Measurements from ENCODE around the gene GNAI1.

GNAI1 gene

DNA sequence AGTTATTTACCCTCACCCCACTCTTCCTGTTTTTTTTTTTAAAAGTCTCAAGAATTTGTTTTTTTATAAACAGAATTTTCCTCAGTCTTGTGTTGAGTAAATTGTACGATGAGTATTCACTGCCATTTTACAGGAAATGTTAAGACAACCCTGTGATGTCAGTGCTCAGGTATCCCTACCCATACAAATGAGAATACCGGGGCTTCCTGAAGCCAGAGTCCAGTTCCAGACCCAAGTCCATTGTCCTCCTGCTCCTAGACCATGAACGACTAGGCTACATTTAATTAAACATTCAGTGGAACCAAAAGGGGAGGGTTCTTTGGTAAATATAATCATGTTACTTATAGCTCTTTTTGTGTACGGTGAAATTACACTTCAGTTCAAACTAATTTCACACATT, 79.2 kb downstream of the GNAI1 start:
- DNase-seq (ENCODE audit: low read depth in 2 of 2), result no peak

DNA sequence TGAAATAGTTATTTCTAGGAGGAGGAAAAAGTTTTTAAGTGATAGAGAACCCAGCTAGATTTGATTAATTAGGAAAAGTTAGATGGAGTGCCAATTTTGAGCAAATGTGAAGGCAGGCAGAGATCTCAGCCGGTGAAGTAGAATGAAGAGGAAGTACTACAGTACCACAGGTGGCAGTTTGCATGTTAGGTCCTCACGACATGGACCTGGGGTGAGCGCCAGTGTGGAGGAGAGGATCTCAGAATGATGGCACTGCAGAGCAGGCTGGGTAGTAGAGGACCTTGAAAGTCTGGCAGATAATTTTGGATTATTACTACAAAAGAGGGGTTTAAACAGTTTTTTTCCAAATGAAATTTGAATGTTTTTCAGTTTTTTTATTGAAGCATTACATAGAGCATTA, 81.1 kb downstream of the GNAI1 start:
- no peak for DNase-seq (ENCODE audit: low read depth in 2 of 2)

DNA sequence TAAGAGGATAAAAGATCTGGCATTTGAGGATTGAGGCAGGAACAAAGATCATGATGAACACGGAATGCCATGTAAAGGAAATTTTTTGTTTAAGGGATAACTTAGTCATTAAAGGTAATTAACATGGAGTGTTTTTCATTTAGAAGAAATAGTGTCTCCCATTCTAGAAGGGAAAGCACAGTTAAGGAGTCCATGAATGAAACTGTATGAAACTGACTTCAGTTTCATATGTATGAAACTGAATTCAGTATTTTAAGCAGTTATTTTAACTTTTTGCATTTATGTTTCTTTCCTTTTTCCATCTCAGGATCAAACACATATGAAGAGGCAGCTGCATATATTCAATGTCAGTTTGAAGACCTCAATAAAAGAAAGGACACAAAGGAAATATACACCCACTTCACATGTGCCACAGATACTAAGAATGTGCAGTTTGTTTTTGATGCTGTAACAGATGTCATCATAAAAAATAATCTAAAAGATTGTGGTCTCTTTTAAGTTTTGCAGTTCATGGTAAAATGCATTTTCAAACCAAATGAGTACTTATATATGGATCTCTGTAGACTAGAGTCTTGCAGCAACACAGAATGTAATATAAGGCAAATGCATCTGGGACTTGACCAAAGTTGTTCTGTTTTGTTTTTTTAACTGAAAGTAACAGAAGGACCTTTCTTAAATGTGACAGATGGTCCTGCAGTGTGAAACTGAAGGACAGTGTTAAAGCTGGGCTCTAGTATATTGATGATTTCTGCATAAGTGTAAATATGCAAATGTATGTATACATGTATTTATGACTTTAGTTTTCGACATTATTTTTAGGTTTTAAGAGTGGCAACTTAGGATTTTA, 82.6 kb downstream of the GNAI1 start:
- DNase-seq (ENCODE audit: low read depth in 2 of 2), result no peak

DNA sequence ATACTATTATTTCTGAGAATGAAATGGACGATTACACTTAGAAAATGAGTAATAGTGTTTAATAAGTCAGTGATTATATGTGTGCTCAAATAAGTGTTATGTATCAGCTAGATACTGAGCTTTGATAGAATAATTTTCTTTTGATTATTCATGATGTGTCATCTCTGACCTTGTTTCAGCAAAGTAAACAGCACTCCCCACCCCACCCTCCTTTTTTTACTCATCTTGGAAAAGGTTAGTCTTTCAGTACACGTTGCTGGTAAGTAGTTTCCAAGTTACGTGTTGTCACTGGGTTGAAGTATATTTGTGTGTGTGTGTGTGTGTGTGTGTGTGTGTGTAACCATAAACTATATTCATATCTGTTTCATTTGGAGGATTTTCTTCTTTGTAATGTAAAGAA, 84.1 kb downstream of the GNAI1 start:
- no peak for DNase-seq (ENCODE audit: low read depth in 2 of 2)

DNA sequence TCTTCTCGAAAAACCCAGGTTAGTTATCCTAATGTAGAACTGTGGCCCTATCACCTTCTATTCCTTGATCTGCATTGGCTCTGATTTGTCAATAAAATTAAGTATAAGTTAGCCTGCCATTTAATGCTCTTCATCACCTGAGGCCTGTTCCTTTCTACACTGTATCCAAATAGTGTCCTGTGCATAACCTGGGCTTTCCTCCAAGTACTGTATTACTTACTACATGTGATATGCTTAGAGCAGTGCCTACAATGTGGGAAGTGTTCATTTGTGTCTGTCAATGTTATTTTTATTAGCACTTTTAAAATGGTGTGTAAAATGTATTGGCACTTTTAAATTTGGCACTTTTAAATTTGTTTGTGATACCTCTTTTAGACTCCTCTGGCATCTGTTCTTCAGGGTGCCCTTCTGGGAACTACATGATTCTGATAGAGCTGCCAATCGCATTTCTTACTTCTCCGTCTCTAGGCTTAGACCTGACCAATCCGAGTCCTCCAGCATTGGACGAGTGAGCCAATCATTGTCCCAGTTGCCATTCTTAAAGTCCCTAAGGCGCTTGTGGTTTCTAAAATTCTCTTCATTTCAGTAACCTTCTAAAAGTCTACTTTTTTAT, 85.5 kb downstream of the GNAI1 start:
- DNase-seq (ENCODE audit: low read depth in 2 of 2), result no peak

DNA sequence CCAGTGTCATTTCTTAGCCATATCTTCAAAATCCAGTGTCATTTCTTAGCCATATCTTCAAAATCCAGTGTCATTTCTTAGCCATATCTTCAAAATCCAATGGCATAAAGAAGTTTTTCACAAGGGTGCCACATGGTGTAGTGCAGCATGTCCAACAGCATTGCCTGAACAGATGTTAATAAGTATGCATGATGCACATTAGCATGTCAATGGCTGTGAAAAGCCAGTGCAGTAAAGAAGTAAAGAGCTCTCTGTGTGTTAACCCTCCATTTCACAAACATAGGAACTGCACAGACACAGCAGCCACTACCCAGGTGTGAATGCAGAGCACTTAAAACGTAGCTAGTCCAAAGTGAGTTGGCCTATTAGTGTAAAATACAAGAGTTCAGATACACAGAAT, 89.8 kb downstream of the GNAI1 start:
- DNase-seq (ENCODE audit: low read depth in 2 of 2), result no peak

DNA sequence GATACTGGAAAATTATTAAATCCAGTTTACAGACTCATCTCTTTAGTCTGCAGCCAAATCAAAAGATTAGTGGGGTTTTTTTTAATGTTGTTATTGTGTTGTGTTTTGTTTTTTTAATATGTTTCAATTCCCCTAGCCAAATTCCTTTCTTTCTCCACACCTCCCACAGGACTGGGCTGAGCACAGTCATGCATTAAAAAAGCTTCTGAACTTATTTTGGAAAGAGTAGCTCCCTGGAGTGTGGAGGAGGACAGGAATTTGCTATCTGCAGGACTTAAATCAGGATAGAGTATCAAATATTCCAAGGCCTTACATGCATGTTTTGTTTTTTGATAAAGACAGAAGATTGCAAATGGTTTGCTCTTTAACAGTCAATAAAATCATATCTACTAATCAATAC, 90.7 kb downstream of the GNAI1 start:
- no peak for DNase-seq (ENCODE audit: low read depth in 2 of 2)

DNA sequence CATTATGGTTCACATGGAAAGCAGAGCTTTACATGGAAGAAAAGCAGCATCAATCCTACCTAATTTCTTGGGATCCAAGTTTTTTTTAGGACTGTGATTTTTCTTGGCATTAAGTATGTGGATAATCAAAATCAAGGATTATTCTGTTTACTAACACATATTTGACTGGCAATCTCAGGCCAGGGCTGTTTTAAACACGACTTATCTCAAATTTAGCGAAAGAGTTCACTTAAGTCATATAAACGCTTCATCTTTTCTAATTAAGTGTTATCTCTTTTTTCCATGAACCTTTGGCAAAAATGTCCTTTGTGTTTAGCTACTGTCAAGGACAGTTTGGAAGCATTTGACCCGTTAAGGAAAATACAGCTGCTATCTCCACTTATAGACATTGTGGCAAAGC, 92.0 kb downstream of the GNAI1 start:
- DNase-seq (ENCODE audit: low read depth in 2 of 2), result no peak

DNA sequence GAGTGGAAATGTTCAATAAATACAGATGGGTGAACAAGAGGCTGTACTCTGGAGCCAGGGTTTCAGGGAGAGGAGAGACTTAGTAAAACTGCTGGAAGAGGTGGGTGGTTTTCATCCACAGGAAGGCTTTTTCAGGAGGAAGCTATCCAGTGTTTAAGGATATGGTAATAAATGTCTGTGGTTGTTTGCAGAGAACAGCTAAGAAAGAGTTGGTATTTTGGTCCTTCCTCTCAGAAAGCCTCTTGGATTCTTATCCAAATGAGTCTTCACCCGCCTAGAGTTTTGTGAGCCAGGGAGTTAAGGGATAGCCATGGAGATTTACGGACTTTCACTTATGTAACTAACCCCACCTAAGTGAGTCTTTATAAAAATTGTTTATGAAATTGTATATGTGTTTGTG, 95.7 kb downstream of the GNAI1 start:
- no peak for DNase-seq (ENCODE audit: low read depth in 2 of 2)

DNA sequence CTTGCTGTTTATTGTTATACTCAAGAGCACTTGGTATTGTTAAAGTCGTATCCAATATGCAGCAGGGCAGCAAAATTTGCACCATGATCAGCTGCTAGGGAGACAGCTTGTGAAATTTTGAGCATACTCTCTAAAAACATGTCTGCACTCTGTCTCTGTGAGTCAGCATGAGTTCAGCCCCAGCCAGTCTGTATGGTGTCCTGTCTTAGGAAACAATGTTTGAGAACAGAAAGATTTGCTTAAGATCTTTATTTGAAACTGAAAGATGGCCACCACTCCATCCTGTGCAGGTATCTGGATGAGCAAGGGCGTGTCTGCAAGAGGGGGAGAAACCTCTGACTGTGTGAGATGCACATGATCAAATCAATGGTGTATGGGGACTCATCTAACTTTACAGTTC, 97.1 kb downstream of the GNAI1 start:
- DNase-seq (ENCODE audit: low read depth in 2 of 2), result no peak

DNA sequence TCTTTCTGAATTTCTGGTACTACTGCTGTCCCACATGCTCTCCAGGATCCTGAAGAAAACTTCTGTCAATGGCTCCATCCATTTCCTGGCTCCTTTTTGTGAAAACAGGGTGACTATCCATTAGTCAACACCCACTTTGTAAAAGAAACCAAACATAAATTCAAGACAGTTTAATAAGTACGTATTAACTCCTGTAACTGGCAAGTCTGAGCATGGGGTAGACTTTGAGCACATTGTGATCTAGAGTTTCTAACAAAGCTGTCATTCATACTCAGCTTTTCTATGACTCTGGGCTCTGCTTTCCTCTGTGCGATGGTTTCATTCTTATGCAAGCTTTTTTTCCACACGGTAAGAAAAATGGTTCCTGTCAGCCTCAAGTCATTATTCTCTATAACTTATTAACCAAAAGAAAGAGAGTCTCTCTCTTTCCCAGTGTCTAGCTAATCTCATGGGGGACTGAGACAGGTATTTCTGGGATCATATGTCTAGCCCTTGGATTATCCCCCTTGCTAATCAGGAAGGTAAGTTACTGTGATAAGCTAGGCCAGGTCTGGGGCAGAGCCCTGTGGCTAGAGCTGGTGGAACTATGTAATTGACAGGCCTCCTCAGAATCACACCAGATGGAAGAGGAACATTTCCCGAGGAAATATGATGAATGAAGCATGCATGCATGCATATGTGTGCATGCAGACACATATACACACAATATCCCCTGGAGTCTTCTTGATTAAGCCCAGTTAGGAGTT, 98.5 kb downstream of the GNAI1 start:
- no peak for DNase-seq (ENCODE audit: low read depth in 2 of 2)

DNA sequence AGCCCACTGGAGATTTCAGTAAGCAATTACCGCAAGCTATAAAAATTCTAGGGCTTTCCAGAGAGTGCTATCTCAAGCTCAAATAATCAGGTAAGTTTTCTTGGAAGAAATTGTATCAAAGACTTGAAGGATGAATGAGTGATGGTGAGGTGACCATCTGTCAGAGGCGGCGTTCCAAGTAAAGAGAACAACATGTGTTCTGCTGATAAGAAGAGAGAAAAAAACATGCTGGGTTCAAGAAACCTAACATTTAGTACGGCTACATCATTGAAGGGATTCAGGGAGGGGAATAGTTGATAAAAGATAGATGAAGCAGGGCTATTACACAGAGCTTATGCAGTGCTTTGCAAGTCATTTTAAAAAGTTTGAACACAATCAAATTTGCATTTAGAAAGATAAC, 100.7 kb downstream of the GNAI1 start:
- no peak for DNase-seq (ENCODE audit: low read depth in 2 of 2)

DNA sequence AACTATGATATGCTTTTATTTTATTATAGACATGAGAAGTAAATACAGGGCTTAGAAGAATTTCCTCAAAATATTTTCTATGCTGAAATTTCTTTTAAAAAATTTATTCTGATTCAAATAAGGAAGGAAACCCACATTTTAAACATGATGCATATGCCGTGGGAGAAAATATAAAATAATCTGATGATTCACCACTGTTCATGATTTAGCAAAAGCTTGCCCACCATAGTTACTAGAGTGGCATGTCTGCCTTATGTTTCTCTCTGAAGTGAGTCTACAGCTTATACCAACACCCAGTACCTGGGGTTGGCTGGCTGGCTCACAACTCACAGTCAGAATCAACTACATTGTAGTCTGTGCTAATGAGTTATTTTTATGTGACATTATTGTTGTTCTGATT, 102.0 kb downstream of the GNAI1 start:
- no peak for DNase-seq (ENCODE audit: low read depth in 2 of 2)

DNA sequence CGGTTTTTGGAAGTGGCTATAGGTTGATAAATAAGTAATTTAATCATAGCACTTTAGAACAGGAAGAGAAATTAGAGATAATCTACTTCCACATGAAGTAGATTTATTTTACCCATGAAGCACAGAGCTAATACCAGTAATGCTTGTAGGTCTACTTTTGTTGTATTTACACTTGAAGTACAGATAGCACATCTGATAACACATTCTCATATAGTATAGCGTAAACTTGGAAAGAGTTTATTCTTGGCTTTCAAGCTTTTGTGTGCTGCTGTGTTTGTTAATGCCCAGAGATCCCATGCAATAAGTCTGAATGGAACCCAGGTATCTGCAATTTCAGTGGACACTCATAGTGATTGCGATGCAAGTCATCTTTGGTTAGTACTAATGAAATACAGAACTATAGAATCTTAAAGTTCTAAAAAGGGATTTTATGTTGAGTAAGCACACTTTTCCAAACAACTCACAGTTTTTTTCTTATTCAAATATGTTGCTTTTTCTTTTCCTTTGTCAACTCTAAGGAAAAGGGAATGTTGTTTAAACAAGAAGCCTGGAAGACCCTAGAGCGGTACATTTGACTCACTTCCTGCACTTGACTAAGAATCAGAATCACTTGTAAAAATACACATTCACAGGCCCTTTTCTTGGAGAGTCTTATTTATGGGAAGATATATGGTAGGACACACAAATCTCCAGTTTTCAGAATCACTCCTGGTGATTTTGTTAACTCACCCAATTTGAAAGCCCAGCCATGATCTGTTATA, 105.8 kb downstream of the GNAI1 start:
- DNase-seq (ENCODE audit: low read depth in 2 of 2), result no peak

DNA sequence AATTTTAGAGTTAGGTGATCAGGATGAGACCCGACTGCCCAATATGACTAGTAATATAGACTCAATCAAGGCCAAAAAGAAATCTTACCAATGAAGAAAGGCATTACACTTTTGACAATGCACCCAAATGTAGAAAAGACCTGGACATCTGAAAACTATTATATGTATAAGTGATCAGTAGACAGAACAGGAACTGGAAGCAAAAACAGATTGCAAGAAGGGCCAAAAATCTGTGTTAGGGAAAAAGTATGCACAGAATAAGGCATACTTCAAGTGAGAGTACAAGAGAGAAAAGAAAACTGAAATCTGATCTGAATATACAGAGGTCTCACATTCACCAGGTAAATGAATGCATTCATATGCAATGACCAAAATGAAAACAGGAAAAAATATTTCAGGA, 107.0 kb downstream of the GNAI1 start:
- no peak for DNase-seq (ENCODE audit: low read depth in 2 of 2)

DNA sequence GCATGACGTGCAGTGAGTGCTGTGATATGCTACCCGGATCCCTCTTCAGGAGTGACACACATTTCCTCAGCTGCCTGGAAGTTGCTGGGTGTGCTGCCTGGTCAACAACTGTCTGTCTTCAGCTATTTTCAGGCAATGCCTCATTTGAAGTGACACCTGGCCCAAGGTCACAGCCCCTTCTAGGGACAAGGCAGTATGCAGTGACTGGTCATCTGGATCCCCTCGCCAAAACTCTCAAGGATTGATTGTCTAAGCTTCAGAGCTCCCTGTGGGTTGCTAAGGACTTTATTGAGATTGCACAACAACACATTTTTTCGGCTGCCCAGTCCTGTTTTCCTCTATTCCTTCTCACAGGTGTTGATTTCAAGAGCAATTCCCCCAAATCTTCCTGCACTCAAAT, 108.8 kb downstream of the GNAI1 start:
- no peak for DNase-seq (ENCODE audit: low read depth in 2 of 2)

DNA sequence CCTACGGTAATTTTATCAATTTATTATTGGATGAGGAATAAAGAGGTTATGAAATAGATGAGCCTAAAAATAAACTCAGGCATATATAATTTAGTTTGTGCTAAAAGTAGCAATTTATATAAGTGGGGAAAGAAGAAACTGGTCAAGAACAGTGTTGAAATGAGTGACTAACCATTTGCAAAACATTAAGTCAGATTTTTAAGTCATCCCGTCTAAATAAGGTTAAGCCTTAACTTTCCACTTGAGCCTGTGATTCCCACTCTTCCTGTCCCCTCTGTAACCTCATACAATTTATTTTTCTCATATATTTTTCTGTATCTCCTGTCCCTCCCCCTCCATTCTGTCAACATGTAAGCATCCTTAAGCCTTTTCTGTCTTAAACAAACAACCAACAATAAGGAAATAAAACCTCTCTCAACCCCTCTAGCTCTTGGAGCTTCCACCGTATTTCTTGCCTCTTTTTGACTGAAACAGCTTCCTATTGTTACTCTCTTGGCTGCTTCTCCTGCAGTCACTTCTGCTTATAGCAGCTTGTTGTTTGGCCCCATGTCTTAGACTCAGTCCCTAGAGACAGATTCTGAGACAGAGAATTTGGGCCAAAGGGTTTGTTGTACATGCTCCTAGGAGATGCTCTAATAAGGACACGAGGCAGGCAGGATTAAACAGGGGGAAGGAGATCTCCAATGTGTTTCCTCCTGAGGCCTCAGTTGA, 109.7 kb downstream of the GNAI1 start:
- no peak for DNase-seq (ENCODE audit: low read depth in 2 of 2)

DNA sequence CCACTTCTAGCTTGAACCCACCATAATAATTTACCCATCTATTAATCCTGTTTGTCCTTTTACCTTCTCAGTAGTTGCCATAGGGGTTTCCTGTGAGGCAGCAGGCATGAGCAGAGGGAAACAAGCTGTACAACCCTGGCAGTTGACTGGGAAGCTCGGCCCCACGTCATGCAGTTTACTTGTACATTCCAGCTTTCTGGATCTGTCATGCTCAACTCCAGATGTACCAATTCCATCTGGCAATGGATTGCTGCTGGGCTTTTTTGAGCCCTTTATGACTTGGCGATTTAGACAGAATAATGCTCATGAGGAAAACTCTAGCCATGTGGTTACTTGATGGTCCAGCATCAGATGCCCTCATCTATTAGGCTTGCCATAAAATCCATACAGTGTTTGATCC, 112.5 kb downstream of the GNAI1 start:
- DNase-seq (ENCODE audit: low read depth in 2 of 2), result no peak

DNA sequence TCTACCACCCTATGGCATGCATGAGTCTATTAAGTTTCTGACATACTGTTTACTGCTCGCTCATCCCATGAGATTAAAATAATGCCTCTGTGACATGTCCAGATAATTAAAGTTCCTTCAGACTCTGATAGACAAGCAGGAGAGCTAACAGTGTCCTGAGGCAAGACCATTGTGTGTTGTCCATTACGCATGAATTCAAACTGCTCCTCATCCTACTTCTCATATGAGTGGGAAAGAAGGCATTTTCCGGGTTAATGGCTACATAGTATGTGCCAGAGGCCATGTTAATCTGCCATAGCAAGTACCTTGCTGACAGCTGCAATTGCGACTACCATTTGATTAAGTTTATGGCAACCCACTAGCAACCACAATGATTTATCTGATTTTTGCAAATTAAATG, 113.3 kb downstream of the GNAI1 start:
- DNase-seq (ENCODE audit: low read depth in 2 of 2), result no peak

DNA sequence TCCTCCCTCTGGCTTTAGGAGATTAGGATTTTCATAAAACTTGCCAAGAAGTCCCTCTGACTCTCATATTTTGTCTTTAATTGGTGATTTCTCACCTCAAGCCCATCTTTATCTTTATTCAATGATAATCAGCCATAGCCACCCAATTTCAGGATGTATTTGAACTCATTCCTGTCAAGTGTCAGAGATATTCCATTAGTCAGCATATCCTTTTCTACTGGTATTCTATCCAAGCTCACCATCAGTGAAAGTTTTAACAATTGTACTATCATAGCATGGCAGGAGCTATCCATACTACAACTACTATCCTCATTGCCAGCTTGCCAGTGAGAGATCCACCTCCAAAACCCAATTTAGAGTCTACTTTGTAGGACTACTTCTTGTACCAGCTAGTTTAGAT, 114.6 kb downstream of the GNAI1 start:
- no peak for DNase-seq (ENCODE audit: low read depth in 2 of 2)

DNA sequence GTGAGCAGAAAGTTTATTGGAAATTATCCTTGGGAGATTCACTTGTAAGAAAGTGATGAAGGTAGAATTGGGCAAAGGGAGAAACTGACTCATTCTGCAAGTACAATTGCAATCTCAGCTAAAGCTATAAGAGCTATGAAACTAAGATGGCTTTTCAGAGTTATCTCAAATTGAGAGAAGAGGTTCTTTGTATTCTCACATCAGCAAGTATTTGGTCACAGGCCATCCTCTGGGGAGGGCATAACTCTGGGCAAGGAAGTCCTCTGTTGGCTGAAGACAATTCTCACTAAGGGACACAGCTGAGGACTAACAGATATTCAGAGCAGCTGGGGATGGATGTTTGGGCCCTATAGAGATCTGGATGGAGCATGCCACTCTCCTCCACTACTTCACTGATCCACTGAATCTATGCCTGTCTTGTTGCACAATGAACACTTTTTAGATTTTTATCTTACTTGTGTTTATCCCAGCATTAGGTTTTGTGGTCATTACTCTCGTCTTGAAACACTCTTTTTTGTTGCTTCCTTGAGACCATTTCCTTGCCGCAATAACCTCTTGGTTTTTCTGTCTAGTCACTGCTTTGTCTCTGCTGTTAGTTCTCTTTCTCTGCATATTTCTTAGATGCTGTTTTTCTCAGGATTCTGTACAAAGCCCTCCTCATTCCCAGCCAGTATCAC, 115.1 kb downstream of the GNAI1 start:
- DNase-seq (ENCODE audit: low read depth in 2 of 2), result no peak
